GF-D8 (cell line): ENCODE results near the gene BCAS4.
"Not testable (repeated sequence)": the region's sequence is repeated elsewhere in the genome, so short reads cannot be mapped to it uniquely, and the experiment has no call there.

Source experiments
- DNase-seq: peaks from one replicate; lab custom pipeline; 2025; lab: John Stamatoyannopoulos, UW

The BCAS4 gene

DNA sequence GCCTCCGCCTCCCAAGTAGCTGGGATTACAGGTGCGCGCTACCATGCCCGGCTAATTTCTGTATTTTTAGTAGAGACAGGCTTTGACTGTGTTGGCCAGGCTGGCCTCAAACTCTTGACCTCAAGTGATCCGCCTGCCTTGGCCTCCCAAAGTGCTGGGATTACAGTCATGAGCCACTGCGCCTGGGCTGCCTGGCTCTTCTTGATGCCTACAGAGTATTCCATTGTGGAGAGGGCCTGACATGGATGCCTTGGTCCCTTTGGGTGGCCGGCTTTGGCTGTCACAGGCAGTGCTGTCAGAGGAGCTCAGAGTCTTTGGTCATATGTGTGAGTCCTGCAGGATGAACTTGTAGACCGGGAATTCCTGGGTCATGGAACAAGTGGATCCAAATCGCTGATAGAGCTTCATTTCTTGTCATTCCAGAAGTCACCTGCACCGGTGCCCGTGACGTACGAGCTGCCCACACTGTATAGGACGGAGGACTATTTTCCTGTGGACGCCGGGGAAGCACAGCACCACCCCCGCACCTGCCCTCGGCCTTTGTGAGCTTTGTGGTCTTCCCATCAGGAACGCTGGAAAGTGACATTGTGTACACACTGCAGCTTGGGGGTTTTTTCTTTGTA is 81.3 kb downstream of the BCAS4 start:
- no peak for DNase-seq

DNA sequence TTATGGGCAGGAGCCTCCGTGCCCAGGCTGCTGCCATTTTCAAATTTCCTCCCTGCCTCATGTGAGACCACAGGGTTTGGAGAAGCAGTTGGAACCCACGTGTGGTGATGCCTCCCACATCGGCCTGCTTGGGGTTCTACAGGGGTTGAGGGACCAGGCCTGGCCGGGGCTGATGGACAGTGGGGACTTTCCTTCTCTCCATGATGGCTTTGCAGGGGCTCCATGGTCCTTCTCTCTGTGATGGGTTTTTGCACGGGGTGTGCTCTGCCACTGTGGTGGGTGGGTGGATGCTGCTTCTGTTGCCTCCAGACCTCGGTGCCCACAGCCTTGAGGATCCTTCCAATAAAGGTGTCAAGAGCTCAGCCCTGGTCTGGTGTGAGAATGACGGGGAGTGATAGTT is 82.0 kb downstream of the BCAS4 start:
- no peak for DNase-seq

DNA sequence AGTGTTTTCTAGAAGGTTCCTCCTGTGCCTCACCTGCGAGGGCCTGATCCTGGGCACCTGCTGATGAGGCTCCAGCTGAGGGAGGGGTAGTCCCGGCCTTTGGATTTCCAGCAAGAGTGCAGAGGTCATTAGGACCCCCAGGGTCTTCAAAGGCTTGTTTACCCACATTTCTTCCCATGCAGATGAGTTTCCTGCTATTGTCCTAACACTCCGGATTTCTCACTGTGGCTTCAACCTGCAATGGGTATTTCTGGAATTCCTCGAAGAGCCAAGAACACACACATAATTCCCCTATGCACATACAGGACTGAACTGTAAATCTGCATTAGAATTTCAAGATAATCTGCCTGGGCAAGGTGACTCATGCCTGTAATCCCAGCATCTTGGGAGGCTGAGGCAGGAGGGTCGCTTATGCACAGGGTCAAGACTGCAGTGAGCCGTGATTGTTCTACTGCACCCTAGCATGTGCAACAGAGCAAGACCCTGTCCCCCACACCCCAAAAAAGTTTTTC is 82.4 kb downstream of the BCAS4 start:
- DNase-seq, result no peak

DNA sequence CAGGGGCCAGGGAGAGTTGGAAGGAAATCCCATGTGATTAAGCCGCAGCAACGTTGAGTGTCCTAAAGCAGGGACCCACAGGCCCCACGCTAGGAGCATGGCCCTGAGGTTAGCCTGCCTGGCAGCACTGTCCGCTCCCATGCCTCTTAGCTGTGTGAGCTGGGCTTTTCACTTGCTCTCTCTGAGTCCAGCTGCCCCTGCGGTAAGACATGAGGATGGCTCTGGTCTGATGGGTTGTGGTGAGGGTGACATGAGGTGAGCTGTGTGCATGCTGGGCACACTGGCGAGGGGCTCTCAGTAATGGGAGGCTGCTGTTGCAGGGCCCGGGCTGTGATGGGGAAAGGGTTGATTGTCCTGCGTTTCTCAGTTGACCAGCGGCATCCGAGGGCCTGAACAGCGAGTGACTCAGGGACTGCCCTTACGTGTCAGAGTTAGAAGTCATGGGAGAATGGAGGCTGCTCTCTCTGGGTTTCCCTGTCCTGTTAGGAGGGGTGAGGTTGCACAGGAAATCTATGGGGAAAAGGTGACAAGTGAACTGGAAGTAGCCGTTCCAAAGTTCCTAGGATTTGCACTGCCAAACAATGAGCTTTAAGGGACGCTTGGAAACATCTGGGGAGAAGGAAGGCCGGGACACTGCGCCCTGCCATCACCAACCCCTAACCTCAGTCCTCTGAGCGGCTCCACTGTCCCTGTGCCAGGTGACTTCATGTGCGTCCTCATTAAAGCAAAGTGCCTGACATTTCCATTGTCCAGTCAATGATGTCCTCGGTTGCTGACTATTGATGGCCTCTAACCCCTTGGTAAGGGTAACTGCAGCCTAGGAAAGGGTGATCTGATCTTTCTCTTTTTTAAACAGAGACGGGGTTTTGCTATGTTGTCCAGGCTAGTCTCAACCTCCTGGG is 85.0 kb downstream of the BCAS4 start:
- DNase-seq, result no peak

DNA sequence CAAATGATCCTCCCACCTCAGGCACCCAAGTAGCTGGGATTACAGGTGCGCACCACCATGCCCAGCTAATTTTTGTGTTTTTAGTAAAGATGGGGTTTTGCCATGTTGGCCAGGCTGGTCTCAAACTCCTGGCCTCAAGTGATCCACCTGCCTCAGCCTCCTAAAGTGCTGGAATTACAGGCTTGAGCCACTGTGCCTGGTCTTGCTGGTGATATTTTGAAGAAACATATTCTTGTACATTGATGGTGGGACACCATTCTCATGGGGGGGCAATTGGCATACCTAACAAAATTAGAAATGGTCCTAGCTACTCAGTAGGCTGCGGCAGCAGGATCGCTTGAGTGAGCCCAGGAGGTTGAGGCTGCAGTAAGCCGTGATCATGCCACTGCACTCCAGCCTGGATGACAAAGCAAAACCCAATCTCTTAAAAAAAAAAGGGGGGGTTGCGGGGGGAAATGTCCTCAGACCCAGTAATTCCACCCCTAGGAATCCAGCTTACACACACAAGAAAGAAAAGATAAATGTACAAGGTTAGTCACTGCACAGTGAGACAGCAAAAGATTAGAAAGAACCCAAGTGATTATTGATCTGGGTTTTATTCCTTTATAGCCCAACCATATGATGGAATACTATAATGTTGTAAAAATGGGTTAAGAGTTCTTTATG is 87.0 kb downstream of the BCAS4 start:
- not testable (repeated sequence) for DNase-seq

DNA sequence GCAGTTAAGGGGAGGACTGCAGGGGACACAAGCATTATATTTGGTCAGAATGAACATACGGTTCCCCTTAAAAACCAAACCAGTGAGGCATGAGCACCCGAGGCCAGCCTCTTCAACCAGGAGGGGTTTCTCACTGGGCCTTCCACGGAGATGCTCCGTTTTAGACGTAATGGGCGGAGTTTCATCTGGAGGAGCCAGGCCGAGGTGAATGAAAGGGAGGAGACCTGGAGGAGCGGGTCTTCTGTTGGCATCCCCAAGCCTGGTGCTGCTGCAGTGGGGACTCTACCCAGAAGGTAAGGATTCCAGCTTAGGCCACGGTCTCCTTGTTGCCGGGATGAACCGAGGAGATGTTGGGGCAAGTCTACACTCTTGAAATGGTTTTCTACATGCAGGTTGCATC is 89.0 kb downstream of the BCAS4 start:
- DNase-seq, result no peak

DNA sequence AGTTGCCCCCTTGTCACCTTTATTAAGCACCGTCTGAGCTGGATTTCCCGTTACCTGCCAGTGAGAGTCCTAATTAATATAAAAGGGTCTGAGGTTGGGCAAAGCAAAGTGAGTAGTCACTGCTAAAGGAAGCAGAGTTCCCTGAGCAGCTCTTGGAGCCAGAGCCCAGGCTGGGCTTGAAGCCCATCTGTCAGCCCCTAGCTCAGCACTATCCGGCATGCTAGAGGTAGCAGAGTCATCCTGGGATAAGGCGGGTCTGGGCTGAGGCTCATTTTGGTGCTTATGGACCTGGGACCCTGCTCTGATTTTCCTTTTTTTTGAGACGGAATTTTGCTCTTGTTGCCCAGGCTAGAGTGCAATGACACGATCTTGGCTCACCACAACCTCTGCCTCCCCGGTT is 90.2 kb downstream of the BCAS4 start:
- DNase-seq, result no peak

DNA sequence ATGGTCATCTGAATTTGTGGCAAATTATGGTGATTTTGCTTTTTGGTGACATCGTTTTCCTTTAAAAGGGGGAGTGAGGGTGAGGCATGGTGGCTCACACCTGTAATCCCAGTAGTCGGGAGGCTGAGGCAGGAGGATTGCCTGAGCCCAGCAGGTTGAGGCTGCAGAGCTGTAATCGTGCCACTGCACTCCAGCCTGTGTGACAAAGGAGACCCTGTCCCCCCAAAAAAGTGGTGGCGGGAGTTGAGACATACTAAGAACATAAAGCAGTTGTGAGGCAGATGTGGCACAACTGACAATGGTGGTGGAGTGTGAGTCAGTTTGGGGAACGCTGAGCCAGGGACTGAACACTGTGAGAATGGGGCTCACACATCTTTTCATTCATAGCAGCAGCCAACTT is 90.9 kb downstream of the BCAS4 start:
- no peak for DNase-seq

DNA sequence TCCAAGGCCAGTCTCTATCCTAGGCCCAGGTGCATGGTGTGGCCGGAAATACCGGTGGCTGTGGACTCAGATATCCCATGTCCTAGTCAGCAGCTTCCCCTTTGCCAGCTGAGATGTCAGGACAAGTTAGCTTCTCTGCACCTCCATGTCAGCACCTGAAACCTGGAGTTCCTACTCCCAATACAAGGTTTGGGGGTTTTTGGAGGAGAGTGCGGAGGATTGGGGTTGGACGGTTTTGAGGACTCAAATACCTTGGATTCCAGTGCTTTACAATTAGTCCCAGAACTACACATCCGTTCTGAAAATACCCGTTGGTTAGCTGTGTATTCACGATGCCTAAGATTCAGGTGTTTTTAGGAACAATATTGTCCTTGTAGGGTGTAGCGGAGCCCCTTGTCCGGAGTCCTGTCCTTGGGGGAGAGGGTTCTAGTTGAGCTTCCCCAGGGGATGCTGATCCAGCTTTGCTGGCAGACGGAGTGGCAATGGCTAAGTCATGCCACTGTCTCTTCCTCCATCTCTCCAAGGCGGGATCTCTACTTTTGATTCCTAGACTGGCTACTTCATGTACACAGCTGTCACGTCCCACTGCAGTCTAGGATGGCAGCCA is 91.4 kb downstream of the BCAS4 start:
- no peak for DNase-seq

DNA sequence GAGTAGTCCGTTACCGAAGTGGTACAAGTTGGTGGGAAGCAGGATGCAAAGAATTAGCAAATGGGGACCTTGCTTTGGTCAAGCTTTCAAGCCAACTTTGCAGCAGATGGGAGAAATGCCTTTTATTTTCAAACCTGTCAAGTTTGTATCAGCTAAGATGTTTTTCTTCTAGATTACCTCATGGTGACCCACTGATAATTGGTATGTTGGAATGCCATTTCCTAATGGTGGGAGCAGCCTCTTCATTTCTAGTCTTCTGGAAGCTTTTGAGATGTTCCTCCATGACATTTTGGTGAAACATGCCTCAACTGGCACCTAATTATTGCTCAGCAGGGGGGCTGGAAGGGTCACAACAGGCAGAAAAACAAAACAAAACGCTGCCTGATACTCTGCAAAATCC is 92.7 kb downstream of the BCAS4 start:
- DNase-seq, result no peak

DNA sequence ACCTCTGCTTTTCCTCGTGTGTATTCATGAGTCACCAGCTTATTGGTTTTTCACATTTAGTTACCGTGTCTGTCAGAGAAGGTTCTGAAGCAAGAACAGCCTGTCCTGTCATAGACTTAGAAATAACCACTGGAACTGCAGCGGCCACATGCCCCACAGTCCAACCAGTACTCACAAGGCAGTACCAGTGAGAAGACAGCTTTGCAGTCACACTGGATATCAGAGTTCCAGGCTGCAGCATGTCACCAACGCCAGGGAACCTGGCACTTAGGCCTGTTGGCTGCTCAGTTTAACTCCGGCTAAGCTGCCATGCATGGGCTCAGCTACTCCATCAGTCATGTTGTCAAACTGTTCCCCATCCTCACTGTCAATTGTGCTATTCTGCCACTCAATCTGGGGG is 96.3 kb downstream of the BCAS4 start:
- no peak for DNase-seq

DNA sequence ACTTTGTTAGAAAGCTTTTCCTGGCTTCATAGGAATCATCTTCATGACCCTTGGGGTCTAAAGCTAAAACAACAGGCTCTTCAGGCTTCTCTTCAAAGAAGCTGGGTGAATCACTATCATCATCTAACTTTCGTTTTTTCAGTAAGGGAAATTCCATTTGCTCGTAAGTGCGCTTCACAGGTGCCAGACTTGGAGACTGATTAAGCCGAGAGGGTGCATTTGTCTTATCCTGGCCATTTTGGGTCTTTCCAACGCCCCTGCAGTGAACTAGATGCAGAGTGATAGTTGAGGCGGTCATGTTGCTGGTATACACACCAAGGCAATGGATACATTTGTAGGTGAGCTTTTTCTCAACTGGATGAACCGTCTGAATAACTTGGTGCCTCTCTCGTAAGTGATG is 97.5 kb downstream of the BCAS4 start:
- no peak for DNase-seq

DNA sequence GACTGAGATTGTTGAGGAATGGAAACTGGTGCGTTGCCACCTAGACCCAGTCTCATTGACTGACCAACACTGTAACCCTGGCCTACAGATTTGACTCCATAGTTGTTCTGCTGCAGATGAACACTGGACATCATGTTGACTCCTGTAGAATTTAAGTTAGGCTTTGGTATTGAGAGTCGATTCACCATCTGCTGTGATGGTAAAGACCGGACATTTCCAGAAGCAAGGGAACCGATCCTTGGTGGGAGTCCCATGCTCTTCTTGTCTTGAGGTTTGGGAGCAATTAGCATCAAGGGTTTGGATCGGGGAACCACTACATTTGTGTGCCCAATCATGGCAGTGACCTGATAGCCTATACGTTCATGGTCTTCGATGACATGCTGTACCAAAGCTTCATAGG is 98.8 kb downstream of the BCAS4 start:
- no peak for DNase-seq

DNA sequence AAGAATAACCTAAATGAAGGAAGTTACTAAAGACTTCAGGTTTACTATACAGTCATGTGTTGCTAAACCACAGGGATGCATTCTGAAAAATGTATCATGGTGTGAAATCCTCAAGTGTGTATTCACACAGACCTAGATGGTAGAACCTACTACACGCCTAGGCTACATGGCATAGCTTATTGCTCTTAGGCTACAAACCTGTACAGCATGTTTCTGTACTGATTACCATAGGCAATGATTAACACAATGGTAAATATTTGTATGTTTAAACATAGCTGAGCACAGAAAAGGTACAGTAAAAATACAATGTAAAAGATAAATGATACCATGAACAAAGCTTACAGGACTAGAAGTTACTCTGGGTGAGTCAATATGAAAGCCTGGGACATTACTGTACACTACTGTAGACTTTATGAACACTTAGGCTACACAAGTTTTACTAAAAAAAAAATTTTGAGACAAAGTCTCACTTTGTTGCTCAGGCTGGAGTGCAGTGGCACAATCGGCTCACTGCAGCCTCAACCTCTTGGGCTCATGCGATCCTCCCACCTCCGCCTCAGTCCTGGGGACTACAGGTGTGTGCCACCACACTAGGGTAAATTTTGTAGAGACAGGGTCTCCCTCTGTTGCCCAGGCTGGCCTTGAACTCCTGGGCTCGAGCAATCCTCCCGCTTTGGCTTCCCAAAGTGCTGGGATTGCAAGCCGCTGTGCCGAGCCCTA is 100.4 kb downstream of the BCAS4 start:
- no peak for DNase-seq

DNA sequence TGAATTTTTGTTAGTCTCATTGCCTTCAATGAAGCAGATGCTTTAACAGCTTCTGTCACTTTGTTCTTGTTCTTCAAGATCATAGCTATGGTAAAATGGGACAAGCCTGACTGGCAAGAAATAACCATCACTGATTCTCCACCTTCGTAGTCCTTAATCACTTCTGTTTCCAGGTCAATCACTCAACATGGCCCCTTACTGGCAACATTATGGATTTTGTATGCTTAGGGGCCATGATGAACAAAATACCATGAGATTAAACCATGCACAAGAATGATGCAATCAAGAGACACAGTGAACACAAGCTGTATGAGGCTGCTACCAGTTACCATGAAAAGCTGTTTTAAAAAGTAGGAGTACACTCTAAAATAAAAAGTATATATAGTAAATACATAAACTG is 103.6 kb downstream of the BCAS4 start:
- DNase-seq, result no peak

DNA sequence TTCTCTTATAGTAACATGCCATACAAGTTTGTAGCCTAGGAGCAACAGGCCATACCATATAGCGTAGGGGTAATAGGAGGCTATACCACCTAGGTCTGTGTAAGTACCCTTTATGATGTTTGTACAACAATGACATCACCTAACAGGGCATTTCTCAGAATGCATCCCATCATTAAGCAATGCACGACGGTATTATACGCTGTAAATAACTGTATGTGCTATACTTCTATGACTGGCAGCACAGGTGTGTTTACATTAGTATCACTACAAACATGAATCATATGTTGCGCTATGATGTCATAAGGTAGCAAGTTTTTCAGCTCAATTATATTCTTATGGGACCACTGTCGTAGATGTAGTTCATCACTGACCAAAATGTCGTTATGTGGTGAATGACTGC is 105.4 kb downstream of the BCAS4 start:
- no peak for DNase-seq

DNA sequence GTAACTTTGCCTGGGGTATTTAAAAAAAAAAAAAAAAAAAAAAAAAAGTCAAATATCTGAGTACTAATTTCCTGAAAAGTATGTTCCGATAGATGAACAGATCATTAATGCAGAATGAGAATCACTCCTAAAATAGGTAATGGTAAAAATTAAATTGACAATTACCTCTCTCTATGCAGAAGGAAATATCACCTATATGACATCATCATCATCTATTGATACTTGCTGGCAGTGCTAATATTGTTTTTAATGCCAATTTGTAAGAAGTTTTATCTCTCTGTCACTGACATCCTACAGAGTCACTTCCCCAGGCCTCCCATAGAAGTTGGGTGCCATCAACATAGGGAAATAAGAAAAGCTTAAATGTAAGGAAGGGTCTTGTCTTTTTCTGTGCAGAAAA is 106.4 kb downstream of the BCAS4 start:
- no peak for DNase-seq

DNA sequence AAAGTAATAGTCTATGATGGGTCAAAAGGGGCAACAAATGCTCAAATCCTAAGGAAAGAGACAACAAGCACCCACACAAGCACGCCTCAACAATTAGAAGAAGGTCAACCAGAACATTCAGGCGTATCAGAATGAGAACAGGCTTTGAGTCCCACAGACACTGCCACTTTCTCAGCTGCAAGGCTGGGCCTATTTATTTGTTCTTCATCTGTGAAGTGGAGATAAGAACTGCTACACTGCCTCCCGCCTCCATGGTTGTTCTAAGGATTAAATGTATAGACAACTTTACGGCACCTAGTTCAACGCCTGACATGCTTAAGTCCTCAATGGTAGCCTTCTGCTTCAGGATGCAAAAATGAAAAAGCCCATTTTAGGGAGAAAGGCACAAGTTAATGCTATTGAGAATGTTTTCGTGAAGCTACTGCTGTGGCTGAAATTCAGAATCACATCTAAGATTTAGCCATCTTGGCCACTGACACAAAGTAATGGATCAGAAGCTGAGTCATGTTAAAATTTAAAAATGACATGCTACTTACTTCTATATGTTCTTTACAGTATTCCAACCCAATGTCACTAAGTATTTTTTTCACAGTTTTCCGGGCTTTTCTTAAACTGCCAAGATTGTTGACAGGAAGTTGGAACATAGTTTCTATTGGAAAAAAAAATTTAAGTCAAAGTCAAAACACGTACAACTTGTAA is 108.6 kb downstream of the BCAS4 start:
- DNase-seq, result no peak

DNA sequence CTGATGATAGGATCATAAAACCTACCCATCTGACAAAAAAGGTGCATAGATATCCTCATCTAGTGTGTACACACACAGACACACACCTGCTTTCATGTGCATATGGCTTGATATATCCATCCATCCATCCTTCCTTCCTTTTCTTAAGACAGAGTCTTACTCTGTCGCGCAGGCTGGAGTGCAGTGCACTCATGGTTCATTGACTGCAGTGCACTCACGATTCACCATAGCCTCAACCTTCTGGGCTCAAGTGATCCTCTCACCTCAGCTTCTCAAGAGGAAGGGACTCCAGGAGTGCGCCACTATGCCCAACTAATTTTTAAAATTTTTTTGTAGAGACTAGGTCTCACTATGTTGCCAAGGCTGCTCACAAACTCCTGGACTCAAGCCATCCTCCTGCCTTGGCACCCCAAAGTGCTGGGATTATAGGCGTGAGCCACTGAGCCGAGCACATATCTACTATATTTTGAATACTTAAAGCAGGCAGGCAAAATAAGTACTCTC is 109.3 kb downstream of the BCAS4 start:
- no peak for DNase-seq

DNA sequence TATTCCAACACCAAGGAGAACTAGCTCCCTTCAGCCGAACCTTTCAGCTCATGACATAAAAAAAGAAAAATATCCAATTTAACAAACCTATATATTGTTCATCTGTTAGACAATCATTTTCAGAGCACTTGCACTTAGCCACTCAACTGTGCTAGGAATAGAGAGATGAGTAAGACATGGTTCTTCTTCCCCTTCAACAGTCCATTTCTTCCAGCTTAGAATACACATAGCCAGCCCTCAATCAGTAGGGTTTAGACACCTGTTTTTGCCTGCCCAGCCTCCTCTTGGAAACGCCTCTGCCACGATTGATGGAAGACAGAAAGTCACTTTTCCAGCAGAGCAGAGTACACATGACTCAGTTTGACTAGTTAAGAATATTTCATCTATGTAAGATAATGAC is 114.6 kb downstream of the BCAS4 start:
- no peak for DNase-seq

DNA sequence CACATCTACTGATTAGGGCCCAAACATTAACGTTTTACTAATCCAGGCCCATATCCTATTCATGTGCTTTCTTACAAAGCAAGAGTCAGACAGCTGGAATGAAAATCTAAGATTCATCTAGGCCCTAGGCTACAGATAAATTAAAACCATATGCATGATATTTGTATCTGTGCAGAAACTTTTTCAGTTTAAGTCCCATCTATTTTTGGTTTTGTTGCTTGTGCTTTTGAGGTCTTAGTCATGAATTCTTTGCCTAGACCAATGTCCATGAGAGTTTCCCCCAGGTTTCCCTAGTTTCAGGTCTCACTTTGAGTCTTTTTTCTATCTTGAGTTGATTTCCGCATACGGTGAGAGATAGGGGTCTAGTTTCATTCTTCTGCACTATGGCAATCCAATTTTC is 116.2 kb downstream of the BCAS4 start:
- no peak for DNase-seq
